GM23248 (cell line): ENCODE measurements around the gene YTHDF2.

Experiments used
- EZH2 ChIP-seq: fragments of 200-600 bp; sonication (generic); IDR thresholded peaks from 2 replicates; pipeline ENCODE4 v1.6.1; 2018; ENCODE audit warnings: antibody characterized with exemption, mild to moderate bottlenecking; ENCODE audit not compliant: insufficient read depth, poor library complexity, severe bottlenecking
- EZH2phosphoT487 ChIP-seq: fragments of 200-600 bp; sonication (generic); IDR thresholded peaks from 2 replicates; pipeline ENCODE4 v1.6.1; 2018; ENCODE audit warnings: antibody characterized with exemption, moderate library complexity, mild to moderate bottlenecking, low read depth; ENCODE audit not compliant: insufficient read depth

DNA sequence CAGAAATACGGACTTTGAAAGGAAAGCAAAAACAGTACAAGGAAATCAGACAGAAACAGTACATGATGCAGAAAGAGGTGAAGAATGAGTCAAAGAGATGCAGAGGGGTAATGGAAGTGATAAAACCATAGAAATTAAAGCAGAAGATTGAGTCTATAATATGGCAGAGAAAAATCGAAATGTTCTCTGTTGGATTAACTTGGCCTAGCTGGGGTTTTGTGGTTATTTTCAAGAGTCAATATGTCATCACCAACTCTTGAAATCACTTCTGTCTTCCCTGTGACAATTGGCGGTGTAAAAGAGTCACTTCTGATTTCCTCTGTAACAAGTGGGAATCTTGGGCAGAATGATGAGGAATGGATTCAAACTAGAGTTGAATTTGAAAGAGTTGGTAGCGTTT, 7.4 kb downstream of the YTHDF2 start:
- TF ChIP-seq EZH2phosphoT487 (no peak), EZH2 (no peak)
